ENCODE data around the gene CMKLR1.

- TF ChIP-seq POLR2AphosphoS5 (IDR thresholded peaks at IDR 0.05; ENCODE audit: insufficient read depth in 1 of 2, low read depth in 1 of 2) = no peak
- no peak for TF ChIP-seq POLR2A (IDR thresholded peaks at IDR 0.05)
- no peak for TF ChIP-seq CTCF (IDR thresholded peaks at IDR 0.05)
Observed at GRCh38 chr12:108247130-108247529, 92.0 kb downstream of the CMKLR1 start.
